ENCODE measurements around the gene PKN2.

DNA sequence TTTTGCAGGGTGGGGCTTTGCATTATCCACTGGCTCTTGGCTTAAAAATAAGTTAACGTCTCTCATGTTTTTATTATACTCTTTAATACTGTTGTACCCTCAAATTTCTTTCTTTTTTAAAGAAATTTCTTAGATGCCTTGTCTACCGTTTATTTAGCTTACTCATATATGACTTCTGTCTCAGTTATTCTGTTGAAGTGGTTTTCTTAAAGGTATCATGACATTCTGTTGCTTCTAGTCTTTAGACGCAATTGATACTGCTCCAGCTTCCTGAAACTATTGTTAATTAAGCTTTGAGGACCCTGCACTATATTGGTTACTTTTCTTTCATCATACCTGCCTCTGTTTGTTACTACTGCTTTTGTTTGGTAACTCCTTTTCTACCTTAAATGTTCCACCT, 11.7 kb downstream of the PKN2 start:
- no peak for TF ChIP-seq CTCF (IDR thresholded peaks at IDR 0.05)
- no peak for TF ChIP-seq EZH2 (IDR thresholded peaks at IDR 0.05; ENCODE audit: borderline replicate concordance, insufficient read depth, low read depth, low read length, poor library complexity, severe bottlenecking)
